CD4-positive, alpha-beta T cell (primary cell): Measurements from ENCODE around the gene MAD2L1BP. TPM values are rescaled to one million over a fixed set of nuclear protein-coding genes. Genes with fewer than 3 reads are reported as not detected.

Experiments used
- total RNA-seq, 174 experiments: library from RNA in 2 of 174; stranded (reverse) in 2 of 174; gene quantifications; one replicate each; pipeline ENCODE4 v1.2.3 and lab custom pipeline; 2021 to 2026

Gene MAD2L1BP
- total RNA-seq, 2 experiments from 2014 or later: 36.6 to 39.2 TPM

Other genes starting within 250 kb of the MAD2L1BP start
- 10 to 100 TPM; 35.7 to 38.5 TPM for gene ABCC10, start 208.3 kb upstream of the MAD2L1BP start, total RNA-seq
- gene DLK2, start 180.3 kb upstream of the MAD2L1BP start, total RNA-seq: under 1 TPM; 0.19 to 0.36 TPM
- gene TJAP1, start 158.3 kb upstream of the MAD2L1BP start, total RNA-seq: 10 to 100 TPM; 23.6 to 24.4 TPM
- gene LRRC73, start 125.5 kb upstream of the MAD2L1BP start, total RNA-seq: under 1 TPM; 0.45 to 0.52 TPM
- gene YIPF3, start 118.9 kb upstream of the MAD2L1BP start, total RNA-seq: 10 to 100 TPM; 36.5 to 37.9 TPM
- gene POLR1C, start 118.8 kb upstream of the MAD2L1BP start, total RNA-seq: 10 to 100 TPM; 46.6 to 47.8 TPM
- 10 to 100 TPM; 26.8 to 31.2 TPM for gene XPO5, start 59.8 kb upstream of the MAD2L1BP start, total RNA-seq
- 1 to 10 TPM; 4.2 to 4.4 TPM for gene POLH, start 59.7 kb upstream of the MAD2L1BP start, total RNA-seq
- 10 to 100 TPM; 31.5 to 33.9 TPM for gene GTPBP2, start 6.6 kb upstream of the MAD2L1BP start, total RNA-seq
- not detected for gene RSPH9, start 9.2 kb downstream of the MAD2L1BP start, total RNA-seq
- gene MRPS18A, start 52.0 kb downstream of the MAD2L1BP start, total RNA-seq: 10 to 100 TPM; 26.1 to 27.7 TPM
- 1 to 10 TPM; 3.5 to 3.7 TPM for gene VEGFA, start 134.4 kb downstream of the MAD2L1BP start, total RNA-seq